ENCODE results near the gene PDE11A.

DNA sequence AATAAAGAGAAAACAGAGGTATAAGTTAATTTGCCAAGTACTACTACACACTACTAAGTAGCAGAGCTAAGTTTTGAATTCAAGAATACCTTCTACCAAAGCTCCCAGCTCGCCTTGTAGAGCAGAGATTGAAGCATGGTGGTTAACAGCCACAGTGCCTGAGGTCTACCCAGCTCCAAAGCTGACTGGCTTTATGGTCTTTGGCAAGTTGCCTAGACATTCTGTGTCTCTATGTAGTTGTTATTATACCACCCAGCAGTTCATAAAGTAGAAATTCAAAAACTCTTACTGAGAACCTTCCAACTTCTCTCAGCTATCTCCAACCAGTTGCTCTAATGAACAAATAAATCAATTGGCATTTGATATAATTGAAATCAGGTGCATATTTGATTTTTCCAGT lies 87.8 kb downstream of the PDE11A start:
- TF ChIP-seq, protein P1, sequence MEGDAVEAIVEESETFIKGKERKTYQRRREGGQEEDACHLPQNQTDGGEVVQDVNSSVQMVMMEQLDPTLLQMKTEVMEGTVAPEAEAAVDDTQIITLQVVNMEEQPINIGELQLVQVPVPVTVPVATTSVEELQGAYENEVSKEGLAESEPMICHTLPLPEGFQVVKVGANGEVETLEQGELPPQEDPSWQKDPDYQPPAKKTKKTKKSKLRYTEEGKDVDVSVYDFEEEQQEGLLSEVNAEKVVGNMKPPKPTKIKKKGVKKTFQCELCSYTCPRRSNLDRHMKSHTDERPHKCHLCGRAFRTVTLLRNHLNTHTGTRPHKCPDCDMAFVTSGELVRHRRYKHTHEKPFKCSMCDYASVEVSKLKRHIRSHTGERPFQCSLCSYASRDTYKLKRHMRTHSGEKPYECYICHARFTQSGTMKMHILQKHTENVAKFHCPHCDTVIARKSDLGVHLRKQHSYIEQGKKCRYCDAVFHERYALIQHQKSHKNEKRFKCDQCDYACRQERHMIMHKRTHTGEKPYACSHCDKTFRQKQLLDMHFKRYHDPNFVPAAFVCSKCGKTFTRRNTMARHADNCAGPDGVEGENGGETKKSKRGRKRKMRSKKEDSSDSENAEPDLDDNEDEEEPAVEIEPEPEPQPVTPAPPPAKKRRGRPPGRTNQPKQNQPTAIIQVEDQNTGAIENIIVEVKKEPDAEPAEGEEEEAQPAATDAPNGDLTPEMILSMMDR (IDR thresholded peaks at IDR 0.05) = no peak
- no peak for TF ChIP-seq POLR2A (IDR thresholded peaks at IDR 0.05)
